Loucy (cell line): ENCODE results near the gene ZNF674.

Experiments used
- CTCF ChIP-seq: fragments of 200-600 bp; sonication (generic); conservative IDR thresholded peaks from 2 replicates; pipeline ENCODE4 v1.5.1; 2014; ENCODE audit warnings: mild to moderate bottlenecking, antibody characterized with exemption, low read length
- EZH2phosphoT487 ChIP-seq: fragments of 200-600 bp; IDR thresholded peaks from 2 replicates; pipeline ENCODE4 v1.6.1; 2018; ENCODE audit warnings: antibody characterized with exemption, mild to moderate bottlenecking, moderate library complexity, borderline replicate concordance

GRCh38 chrX:46574774-46575381 is 29.7 kb upstream of the ZNF674 start:
- no peak for TF ChIP-seq CTCF
- TF ChIP-seq EZH2phosphoT487 = no peak
